HepG2 (cell line): ENCODE data around the gene SLC18A2. TPM values are rescaled to one million over a fixed set of nuclear protein-coding genes. Genes with fewer than 3 reads are reported as not detected.
A peak's percentile ranks its signal among the peaks of the same experiment; 100 is the strongest.

Source experiments
- HDAC1 ChIP-seq: sonication (generic); formaldehyde crosslinking; IDR thresholded peaks from 2 replicates; pipeline ENCODE4 v1.5.1; 2020; ENCODE audit warnings: mild to moderate bottlenecking, missing genetic modification reagents
- HIVEP1 ChIP-seq: sonication (generic); formaldehyde crosslinking; IDR thresholded peaks from 2 replicates; pipeline ENCODE4 v1.4.0; 2020; ENCODE audit warnings: mild to moderate bottlenecking, missing genetic modification reagents
- MZF1 ChIP-seq: sonication (generic); formaldehyde crosslinking; IDR thresholded peaks from 2 replicates; pipeline ENCODE4 v1.8.1; 2023; ENCODE audit warnings: mild to moderate bottlenecking, missing genetic modification reagents, borderline replicate concordance
- SRF ChIP-seq: IDR thresholded peaks from 2 replicates; pipeline ENCODE4 v1.6.1; 2011; ENCODE audit warnings: mild to moderate bottlenecking, low read depth, low read length, moderate library complexity
- ZBTB10 ChIP-seq: sonication (generic); formaldehyde crosslinking; IDR thresholded peaks from 2 replicates; pipeline ENCODE4 v1.4.0; 2020; ENCODE audit warnings: missing genetic modification reagents, borderline replicate concordance
- ZBTB46 ChIP-seq: sonication (generic); formaldehyde crosslinking; IDR thresholded peaks from 2 replicates; pipeline ENCODE4 v1.4.0; 2020; ENCODE audit warnings: mild to moderate bottlenecking, missing genetic modification reagents, borderline replicate concordance
- ZFX ChIP-seq: sonication (generic); formaldehyde crosslinking; IDR thresholded peaks from 2 replicates; pipeline ENCODE4 v1.4.0; 2020; ENCODE audit warnings: mild to moderate bottlenecking, low read depth, missing genetic modification reagents, moderate library complexity
- ZMYM3 ChIP-seq: sonication (generic); formaldehyde crosslinking; IDR thresholded peaks from 2 replicates; pipeline ENCODE4 v1.5.1; 2020; ENCODE audit warnings: mild to moderate bottlenecking, missing genetic modification reagents
- ZNF292 ChIP-seq: sonication (generic); formaldehyde crosslinking; IDR thresholded peaks from 2 replicates; pipeline ENCODE4 v1.8.1; 2022; ENCODE audit warnings: mild to moderate bottlenecking, low read depth, missing genetic modification reagents, borderline replicate concordance
- ZNF354B ChIP-seq: sonication (generic); formaldehyde crosslinking; IDR thresholded peaks from 2 replicates; pipeline ENCODE4 v1.8.0; 2022; ENCODE audit warnings: mild to moderate bottlenecking, missing genetic modification reagents
- ZNF546 ChIP-seq: sonication (generic); formaldehyde crosslinking; conservative IDR thresholded peaks from 2 replicates; pipeline ENCODE4 v1.8.1; 2023; ENCODE audit warnings: mild to moderate bottlenecking, missing genetic modification reagents
- ZNF577 ChIP-seq: sonication (generic); formaldehyde crosslinking; IDR thresholded peaks from 2 replicates; pipeline ENCODE4 v1.4.0; 2020; ENCODE audit warnings: mild to moderate bottlenecking, low read depth, missing genetic modification reagents, borderline replicate concordance
- ZNF607 ChIP-seq: sonication (generic); formaldehyde crosslinking; IDR thresholded peaks from 2 replicates; pipeline ENCODE4 v1.5.1; 2020; ENCODE audit warnings: missing genetic modification reagents, mild to moderate bottlenecking, borderline replicate concordance
- ZNF878 ChIP-seq: sonication (generic); formaldehyde crosslinking; IDR thresholded peaks from 2 replicates; pipeline ENCODE4 v1.8.1; 2023; ENCODE audit warnings: mild to moderate bottlenecking, missing genetic modification reagents, moderate library complexity
- polyA plus RNA-seq, 8 experiments: library from polyadenylated mRNA; depleted of rRNA in 3 of 8; stranded (reverse) in 7 of 8; unstranded in 1 of 8; fragments of >200 nt; fragmentation: Illumina TruSeq in 4 of 8; extraction: Trizol in 4 of 8; gene quantifications; 2 replicates each; pipeline versions ENCODE4 v1.2.1 to v1.2.3, GENCODE V29; 2011 to 2016; ENCODE audit warnings: low read depth in 4 of 8, missing spikeins in 1 of 8, mixed read lengths in 1 of 8; ENCODE audit not compliant: insufficient read depth in 1 of 8
- total RNA-seq, 5 experiments: library from RNA; depleted of rRNA; stranded (reverse); fragments of >200 nt; fragmentation: Illumina TruSeq; extraction: Trizol; gene quantifications; 2 replicates each; pipeline ENCODE4 v1.2.3, GENCODE V29; 2016; ENCODE audit warnings: low read depth in 1 of 5
- TF ChIP-seq, protein P1 (sequence below): sonication (generic); formaldehyde crosslinking; IDR thresholded peaks from 2 replicates; pipeline ENCODE4 v1.5.1; 2020; ENCODE audit warnings: mild to moderate bottlenecking, missing genetic modification reagents, moderate library complexity
- TF ChIP-seq, protein P2 (sequence below): IDR thresholded peaks from 2 replicates; pipeline ENCODE4 v1.6.1; 2018; ENCODE audit warnings: missing genetic modification reagents, mild to moderate bottlenecking, missing compliant biosample characterization
- TF ChIP-seq, protein P3 (sequence below): sonication (generic); formaldehyde crosslinking; IDR thresholded peaks from 2 replicates; pipeline ENCODE4 v1.9.0; 2022; ENCODE audit warnings: missing genetic modification reagents, mild to moderate bottlenecking, borderline replicate concordance

Gene SLC18A2
- total and polyA plus RNA-seq, 2 of the 13 experiments (the other 11 are each of a cell fraction or from before 2014, with no cell fraction given) = not detected

- TF ChIP-seq ZNF292 (CRISPR knock-in tag) = no peak
- 0 out of 2 replicates have a peak, but pooled peaks have one; percentile 4 for TF ChIP-seq ZFX (CRISPR knock-in tag)
- TF ChIP-seq ZNF546 (CRISPR knock-in tag) = 0 out of 2 replicates have a peak, but pooled peaks have one; percentile 0
- TF ChIP-seq ZNF878 (CRISPR knock-in tag) = no peak
- no peak for TF ChIP-seq ZNF577
- TF ChIP-seq, protein P1, sequence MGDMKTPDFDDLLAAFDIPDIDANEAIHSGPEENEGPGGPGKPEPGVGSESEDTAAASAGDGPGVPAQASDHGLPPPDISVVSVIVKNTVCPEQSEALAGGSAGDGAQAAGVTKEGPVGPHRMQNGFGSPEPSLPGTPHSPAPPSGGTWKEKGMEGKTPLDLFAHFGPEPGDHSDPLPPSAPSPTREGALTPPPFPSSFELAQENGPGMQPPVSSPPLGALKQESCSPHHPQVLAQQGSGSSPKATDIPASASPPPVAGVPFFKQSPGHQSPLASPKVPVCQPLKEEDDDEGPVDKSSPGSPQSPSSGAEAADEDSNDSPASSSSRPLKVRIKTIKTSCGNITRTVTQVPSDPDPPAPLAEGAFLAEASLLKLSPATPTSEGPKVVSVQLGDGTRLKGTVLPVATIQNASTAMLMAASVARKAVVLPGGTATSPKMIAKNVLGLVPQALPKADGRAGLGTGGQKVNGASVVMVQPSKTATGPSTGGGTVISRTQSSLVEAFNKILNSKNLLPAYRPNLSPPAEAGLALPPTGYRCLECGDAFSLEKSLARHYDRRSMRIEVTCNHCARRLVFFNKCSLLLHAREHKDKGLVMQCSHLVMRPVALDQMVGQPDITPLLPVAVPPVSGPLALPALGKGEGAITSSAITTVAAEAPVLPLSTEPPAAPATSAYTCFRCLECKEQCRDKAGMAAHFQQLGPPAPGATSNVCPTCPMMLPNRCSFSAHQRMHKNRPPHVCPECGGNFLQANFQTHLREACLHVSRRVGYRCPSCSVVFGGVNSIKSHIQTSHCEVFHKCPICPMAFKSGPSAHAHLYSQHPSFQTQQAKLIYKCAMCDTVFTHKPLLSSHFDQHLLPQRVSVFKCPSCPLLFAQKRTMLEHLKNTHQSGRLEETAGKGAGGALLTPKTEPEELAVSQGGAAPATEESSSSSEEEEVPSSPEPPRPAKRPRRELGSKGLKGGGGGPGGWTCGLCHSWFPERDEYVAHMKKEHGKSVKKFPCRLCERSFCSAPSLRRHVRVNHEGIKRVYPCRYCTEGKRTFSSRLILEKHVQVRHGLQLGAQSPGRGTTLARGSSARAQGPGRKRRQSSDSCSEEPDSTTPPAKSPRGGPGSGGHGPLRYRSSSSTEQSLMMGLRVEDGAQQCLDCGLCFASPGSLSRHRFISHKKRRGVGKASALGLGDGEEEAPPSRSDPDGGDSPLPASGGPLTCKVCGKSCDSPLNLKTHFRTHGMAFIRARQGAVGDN (CRISPR knock-in tag) = peak; percentile 29; the same call in 1 of the 2 replicates
- peak; percentile 46; the same call in 1 of the 2 replicates for TF ChIP-seq ZMYM3 (CRISPR knock-in tag)
- no peak for TF ChIP-seq SRF
- TF ChIP-seq ZBTB10 (CRISPR knock-in tag) = no peak
- TF ChIP-seq MZF1 (CRISPR knock-in tag) = 0 out of 2 replicates have a peak, but pooled peaks have one; percentile 20
- no peak for TF ChIP-seq ZBTB46 (CRISPR knock-in tag)
- no peak for TF ChIP-seq ZNF607 (CRISPR knock-in tag)
- TF ChIP-seq HDAC1 (CRISPR knock-in tag) = no peak
- TF ChIP-seq ZNF354B (CRISPR knock-in tag) = 0 out of 2 replicates have a peak, but pooled peaks have one; percentile 26
- TF ChIP-seq, protein P2, sequence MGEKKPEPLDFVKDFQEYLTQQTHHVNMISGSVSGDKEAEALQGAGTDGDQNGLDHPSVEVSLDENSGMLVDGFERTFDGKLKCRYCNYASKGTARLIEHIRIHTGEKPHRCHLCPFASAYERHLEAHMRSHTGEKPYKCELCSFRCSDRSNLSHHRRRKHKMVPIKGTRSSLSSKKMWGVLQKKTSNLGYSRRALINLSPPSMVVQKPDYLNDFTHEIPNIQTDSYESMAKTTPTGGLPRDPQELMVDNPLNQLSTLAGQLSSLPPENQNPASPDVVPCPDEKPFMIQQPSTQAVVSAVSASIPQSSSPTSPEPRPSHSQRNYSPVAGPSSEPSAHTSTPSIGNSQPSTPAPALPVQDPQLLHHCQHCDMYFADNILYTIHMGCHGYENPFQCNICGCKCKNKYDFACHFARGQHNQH (CRISPR knock-in tag) = no peak
- TF ChIP-seq, protein P3, sequence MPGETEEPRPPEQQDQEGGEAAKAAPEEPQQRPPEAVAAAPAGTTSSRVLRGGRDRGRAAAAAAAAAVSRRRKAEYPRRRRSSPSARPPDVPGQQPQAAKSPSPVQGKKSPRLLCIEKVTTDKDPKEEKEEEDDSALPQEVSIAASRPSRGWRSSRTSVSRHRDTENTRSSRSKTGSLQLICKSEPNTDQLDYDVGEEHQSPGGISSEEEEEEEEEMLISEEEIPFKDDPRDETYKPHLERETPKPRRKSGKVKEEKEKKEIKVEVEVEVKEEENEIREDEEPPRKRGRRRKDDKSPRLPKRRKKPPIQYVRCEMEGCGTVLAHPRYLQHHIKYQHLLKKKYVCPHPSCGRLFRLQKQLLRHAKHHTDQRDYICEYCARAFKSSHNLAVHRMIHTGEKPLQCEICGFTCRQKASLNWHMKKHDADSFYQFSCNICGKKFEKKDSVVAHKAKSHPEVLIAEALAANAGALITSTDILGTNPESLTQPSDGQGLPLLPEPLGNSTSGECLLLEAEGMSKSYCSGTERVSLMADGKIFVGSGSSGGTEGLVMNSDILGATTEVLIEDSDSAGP (CRISPR knock-in tag) = peak; percentile 1; the same call in 1 of the 2 replicates
- 0 out of 2 replicates have a peak, but pooled peaks have one; percentile 11 for TF ChIP-seq HIVEP1 (CRISPR knock-in tag)
Observed at GRCh38 chr10:117217196-117217761, 23.6 kb upstream of the SLC18A2 start (continued).
